DMS 273 treated with DMSO at 0.1 percent for 48 hours (cell line): ENCODE measurements around the gene ITPKB.

Experiments
- DNase-seq: peaks from one replicate; lab custom pipeline; 2025; lab: John Stamatoyannopoulos, UW

ITPKB gene

DNA sequence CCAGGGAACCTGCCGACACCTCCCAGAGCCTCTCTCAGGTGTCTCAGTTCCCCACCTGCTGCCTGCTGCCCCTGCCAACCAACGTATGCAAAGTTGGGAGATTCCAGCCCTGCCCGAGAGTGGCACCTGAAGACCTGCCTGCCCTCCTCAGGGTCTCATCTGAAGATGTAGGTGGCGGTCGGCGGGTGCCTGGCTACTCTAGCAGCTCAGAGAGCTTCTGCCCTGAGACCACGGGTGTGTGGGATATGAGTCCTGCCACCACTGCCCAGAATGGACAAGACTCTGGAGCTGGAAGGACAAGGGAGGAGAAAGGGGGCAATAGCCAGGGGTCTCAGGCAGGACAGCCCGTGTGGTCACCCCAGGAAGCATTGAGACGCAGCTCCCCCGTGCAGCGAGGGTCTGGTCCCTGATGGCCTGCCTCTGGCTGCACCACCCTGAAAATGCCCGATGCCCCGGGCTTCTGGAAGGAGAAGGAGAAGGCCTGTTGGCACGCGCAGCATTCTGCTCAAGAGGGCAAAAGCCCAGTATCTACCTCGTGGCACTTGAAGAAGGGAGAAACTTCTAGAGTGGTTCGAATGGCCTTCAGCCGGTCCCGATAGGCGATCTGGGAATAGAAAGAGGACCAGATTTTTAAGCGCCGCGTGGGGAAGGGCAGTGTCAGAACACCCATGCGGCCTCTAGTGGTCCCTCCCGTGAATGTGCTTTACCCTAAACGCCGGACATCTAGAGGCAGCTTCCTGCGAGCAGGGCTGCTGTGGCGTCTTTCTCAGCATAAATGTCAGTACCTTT is 101.7 kb downstream of the ITPKB start:
- DNase-seq = no peak

DNA sequence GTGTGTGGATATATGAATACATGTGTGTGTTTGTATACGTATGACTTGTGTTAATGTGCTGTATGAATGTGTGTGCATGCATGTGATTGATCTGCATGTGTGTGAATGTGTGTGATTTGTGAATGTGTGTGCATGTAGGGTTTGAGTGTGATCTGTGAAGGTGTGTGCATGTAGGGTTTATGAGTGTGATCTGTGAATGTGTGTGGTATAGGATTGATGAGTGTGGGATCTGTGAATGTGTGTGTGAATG is 102.3 kb downstream of the ITPKB start:
- no peak for DNase-seq

DNA sequence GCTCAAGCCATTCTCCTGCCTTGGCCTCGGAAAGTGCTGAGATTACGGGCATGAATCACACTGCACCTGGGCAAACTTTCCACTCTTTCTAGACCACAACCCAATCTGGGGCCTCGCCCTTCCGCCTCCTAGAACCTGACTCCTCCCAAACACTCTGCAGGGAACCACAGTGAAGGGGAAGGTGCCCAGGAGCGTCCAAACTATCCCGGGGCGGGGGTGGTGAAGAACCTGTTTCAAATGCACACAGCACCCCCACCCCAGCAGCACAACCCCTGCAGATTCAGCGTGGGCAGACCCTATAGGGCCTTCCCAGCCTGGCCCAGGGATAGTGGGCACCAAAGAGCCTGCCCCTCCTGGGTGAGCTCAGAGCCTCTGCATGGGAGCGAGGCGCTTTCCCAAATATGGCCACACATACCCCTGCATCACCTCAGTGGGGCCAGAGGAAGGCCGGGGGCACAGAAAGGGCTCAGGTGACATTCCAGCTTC is 103.6 kb downstream of the ITPKB start:
- DNase-seq = no peak

DNA sequence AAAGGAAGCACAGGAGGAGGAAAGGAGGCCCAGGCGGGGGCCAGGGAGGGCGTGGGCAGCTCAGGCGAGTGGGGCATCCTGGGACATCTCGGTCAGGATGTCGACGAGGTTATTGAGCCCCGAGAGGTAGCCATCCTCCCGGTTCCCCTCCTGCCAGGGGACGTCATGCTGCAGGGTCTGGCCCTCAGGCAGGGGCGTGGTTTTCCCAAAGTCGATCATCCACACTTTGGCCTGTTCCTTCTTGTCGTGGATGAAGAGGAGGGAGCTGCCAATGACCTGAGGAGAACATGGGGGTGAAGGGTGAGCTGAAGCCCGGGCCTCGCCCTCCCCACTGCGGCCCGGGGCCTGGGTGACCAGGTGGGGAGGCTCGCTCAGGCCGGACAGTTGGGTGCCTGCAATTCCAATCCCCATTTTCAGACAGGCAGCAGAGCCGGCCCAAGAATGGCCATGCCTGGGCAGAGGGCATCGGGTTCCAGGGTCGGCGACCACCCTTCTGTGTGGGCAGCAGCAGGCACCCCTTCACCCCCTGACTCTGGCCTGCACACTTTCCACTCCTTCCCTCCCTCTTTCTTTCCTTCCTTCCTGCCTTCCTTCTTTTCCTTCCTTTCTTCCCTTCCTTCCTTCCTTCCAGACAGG is 104.4 kb downstream of the ITPKB start:
- DNase-seq = no peak

DNA sequence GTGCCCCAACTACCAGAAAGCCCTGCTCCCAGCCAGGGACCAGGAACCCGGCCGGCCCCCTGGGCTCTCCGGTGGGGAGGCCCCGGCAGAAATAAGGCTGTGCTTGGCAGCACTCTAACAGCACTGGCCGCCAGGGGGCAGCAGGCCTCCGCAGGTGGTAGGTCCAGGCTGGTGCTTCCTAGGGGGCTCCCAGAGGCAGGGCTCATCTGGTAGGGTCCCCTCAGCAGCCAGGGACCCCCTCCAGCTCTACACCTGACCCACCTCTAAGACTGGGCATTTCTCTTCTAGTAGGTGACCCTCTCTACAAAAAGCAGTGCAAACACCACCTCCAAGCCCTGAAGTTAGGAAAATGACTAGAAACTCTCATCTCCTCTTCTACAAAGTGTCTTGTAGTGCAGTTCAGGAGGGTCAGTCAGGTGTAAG is 104.9 kb downstream of the ITPKB start:
- no peak for DNase-seq

DNA sequence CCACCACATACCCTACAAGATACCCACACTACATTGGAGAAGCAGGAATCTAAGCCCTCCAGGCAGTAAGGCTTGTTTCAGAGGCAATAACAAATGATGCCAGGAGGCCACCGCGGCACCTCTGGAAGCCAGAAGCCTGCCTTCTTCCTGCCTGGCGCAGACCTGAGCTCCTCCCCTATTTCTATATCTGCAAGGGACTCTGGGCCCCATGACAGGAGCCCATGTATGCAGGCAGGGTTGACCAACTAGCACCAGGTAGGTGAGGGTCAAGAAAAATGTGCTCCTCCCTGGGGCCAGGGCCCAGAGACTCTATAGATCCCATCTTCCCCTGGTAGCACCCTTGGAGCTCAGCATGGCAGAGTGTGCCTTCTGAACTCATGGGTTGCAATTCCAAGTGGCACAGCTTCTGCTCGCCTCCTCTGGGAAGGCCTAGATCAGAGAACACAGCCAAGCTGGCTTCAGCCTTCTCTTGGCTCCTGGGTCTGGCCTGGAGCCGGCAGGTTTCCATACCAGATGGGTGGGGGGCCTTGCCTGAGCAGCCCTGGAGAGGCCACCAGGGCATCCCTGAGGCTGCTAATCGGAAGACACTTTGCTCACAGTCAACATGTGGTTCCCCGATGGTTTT is 105.4 kb downstream of the ITPKB start:
- no peak for DNase-seq

DNA sequence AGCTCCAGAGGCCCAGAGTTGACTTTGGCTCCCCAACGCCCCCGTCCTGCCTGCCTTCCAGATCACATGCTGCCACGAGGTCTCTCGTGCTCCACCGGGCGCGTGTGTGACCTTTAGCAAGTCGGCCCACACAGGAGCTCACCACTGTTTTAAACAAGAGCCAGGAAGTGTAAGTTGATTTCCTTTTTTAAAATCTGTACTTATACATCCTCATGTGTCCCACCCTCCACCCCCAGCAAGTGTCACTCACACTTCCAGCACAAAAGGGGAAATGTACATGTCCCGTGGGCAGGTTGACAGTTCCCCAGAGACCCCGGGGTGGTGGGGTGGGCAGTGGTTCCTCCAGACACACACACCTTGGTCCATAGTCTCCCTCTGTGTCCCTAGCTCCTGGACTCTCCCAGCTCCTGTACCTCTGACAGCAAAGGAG is 106.1 kb downstream of the ITPKB start:
- DNase-seq = no peak

DNA sequence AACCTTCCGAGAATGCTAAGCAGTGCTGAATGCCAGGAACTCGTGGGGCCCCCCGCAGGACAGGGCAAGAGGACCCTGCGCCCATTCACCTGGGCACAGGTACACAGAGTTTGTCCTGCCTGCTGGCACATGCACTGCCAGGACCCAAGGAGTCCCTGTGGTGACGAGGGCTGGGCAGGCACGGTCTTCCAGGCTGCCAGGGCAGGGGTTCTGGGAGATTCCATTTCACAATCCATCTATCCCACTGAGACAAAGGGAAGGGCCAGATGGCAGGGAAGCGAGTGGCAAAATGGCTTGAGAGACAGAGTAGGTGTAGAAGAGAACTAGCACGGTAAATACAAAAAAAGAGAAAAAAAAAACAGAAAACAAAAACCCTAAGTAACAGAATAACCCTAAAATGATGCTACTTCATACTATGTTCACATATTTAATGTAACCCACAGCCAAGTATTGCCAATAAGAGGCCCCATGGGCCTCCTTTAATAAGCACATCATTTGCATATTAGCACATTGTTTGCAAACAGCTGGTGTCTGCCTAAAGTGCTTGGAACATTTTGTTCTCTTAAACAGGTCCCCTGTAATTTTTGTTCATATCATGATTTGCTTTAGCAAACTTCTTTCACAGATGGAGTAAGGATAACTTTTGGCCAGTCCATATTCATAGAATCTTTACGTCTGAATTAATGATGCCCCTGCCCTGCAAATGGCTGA is 106.8 kb downstream of the ITPKB start:
- DNase-seq = no peak

DNA sequence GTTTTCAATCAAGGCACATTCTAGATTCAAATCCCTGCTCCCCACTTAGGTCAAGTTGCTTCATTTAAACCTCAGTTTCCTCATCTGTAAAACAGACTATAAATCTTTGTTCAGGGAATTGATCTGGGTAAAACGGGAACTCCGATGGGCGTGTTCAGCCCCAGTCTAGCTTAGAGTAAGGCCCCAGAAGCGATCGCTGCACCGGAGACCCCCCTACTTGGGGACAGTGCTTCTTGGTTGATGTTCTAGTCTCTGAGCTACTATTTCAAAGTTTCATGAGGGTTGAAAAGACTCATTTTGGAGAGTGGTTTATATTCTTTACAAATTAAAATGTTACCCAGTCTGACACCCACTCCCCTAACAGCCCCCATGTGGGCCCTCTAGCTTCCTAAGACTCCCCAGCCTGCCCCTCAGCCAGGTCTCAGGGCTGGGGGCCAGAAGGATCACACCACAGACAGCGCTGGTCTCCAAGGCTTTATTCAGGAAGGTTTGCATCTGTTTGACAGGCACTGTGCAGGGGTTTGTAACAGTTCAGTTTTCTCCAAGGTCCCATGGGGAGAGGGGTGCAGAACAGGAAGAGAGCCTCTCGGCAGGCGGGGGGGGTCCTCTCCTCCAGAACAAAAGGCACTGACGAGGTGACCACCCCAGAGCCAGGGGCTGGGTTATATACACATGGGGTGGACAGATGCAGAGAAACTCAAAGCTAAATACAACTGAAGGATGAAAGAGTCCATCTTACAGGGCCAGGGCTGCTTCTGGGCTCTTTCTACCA is 107.7 kb downstream of the ITPKB start:
- no peak for DNase-seq

DNA sequence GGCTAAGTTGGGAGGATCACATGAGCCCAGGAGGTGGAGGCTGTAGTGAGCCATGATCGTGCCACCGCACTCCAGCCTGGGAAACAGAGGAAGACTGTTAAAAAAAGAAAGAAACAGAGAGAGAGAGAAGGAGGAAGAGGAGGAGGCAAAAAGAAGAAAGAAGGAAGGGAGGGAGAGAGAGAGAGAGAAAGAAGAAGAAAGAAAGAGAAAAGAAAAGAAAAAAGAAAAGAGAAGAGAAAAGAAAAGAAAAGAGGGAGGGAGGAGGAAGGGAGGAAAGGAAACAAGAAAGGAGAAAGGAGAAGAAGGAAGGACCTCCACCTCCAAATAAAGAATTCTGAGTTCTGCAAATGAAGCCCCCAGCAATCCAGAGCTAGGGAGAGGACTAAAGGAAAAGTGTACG is 108.5 kb downstream of the ITPKB start:
- DNase-seq = no peak

DNA sequence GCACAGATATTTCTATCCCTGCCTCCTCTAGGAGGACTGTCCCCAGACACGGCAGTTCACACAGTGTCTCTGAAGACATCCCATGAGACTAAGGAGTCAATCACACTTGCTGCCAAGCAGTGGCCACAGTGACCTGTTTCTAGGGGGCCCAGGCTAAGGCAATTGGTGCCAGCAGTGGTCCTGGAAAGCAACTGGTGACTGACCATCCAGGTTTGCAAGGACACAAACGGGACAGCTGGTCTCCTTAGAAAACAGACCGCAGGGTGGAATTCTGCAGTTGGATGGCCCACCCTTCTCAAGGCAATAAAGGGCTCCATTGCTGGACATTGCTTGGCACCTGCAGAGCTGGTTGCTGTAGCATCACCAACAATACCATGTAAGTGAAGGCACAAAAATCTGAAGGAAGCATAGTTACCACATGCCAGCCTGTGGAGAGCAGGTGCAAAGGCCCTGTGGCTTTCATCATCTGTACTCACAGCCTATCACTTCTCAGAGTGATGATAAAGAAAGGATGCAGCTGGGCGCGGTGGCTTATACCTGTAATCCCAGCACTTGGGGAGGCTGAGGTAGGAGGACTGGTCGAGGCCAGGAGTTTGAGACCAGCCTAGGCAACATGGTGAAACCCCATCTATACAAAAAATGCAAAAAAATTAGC is 109.1 kb downstream of the ITPKB start:
- no peak for DNase-seq

DNA sequence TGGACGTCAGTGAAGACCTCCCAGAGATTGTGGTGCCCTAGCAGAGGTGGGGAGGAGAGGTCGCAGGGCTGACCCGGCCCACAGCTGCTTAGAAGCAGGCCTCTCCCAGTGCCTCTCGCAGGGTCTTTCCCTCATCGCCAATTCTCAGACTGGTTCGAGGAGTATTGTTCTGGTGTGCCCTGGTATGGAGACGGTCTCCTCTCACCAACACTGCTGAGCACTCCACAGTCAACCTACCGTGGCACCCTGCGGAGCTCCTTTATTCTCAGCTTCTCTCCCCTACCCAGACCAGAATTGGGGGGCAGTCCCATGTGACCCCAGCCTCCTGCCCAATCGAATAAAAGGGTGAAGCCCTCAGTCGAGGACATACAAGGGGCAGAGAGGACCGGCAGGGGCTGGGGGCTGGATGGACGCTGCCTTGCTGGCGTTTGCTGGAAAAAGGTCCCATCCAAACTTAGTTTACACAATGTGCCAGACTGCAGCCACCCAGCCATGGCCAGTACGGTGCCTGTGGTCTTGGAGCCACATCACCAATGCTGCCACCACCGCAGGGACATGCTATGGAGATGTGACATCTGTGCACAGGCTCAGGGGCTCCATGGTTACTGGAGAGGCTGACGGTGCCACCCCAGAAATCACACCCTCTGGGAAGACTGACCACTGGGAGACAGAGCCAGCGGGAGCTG is 109.7 kb downstream of the ITPKB start:
- DNase-seq = no peak

DNA sequence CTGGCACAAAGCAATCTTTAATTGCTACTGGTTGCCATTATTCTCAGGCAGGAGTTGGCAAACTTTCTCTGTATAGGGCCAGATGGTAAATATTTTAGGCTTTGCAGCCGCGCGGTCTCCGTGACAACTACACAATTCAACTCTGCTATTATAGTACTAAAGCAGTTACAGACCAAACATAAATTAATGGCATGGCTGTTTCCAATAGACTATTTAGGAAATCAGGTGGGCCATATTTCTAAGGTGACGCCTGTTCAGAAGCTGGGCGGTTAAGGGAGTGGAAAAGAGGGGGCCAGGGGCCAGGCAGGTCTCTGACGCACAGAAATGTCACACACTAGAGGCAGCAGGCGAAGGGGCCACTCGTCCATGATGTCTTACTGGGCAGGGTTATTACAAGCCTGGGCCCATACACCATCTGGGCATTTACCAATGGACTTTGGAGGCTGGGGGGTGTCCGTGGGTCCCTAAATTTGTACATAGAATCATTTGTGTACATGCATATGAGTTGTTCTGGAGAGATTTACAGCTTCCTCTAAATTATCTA is 110.4 kb downstream of the ITPKB start:
- peak; percentile 48 for DNase-seq

DNA sequence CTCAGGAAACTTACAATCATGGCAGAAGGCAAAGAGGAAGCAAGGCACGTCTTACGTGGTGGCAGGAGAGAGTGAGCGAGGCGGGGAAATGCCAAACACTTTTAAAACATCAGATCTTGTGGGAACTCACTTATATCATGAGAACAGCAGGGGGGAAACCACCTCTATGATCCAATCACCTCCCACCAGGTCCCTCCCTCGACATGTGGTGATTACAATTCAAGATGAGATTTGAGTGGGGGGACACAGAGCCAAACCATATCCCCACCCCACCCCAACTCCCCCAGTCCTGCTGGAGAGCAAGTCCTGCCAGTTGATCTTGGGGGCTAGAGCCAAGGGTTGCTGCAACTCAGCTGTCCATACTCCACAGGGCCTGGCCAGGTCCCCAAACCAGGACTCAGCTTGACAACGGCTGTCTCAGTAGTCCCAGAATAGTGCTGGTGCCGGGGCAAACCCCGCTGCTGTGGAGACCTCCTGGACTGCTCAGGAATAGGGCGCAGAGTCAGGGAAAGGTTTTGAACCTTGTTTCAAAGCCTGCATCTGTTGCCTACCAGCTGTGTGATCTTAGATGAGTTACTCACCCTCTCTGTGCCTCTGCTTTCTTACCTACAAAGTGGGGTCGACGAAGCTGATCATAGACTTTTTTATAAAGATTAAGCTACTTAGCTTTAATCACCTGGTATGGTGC is 111.0 kb downstream of the ITPKB start:
- DNase-seq = no peak

DNA sequence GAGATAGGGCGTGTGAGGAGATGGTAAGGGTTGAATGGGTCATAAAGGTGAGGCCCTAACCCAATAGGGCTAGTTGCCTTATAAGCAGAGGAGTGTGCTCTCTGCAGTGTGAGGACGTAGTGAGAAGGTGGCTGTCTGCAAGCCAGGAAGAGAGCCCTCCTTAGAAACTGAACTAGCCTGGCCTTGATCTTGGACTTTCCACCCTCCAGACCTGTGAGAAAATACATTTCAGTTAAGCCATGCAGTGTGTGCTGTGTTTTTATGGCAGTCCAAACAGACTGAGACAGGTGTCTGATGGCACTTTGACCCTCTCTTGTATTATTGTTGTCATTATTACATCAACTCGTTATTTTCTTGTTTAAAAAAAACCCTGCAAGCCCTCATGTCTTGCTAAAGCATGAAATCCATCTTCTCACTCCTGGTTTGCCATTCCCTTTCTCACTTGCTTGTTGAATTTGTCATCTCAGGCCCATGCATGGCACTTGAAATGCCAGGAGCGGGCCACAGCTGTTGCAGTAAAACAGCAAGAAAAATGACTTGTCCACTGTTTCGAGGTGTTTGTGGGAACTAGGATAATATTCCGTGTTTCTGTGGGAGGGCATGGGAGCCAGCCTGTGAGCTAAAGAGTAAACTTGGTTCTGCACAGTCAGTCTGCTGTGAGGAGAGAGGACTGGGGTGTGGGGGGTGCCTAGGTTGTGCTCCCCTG is 111.9 kb downstream of the ITPKB start:
- DNase-seq = no peak

DNA sequence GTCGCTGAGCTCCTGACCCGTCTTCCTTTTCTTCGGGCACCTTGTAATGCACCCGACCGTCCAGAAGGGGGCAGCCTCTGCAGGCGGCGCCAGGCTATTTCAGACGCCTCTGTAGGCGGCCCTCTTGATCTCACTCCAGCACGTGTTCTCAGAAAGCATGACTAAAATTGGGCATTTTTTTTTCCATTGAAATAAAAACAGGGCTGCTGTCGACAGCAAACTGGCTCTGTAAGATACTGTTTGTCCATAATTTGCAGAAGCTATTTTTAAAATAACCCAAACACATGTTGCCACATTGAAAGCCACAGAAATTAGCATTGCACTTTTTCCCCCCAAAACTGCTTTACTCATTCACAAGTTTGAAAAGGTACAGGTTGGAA is 112.5 kb downstream of the ITPKB start:
- DNase-seq = peak; percentile 27

DNA sequence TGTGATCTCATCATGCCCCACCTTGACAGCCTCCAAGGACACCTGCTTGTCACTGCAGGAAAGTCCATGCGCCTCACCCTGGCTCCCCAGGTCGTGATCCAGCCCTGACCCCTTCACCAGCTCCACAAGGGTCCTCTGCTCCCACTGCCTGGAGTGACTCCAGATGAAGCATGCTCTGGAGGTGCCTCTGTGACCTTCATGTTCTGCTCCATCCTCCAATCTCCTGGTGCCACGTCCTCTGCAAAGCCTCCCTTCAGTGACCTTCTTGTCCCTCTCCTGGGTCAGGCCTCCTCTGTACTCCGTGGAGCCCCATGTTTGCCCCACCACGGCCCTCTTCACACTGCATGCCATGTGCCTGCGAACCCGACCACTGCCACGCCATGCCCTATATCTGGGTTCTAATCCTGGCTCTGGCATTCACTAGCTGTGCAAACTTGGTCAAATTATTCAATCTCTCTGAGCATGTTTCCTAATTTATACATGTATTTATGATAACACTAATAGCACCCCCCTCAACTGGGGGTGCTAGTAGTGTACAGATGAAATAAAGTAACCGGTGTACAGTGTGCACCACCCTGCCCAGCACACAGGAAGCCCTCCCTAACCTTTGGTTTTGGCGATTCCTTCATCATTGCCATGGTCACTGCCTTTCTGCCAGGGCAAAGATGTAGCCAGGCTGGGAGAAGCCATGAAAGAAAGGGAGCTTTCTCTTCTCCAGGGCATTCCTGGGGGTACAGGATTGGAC is 113.1 kb downstream of the ITPKB start:
- no peak for DNase-seq

DNA sequence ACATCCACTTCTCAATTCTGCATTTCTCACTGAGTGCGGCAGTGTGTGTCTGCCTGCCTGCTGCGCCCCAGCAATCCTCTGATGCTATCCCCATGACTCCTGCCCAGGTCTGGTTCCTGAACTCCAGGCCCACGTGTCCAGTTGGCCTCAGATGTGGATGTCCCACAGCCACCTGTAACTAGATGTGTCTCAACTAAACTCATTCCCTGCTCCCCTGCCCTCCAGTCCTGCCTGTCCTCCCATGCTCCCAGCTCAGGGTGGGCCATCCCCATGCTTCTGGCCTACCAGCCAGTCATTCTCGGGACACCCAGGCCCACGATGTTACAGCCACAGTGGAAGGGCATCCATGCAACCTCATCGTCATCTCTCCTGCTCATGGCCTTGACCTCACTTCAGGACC is 113.8 kb downstream of the ITPKB start:
- DNase-seq = no peak

DNA sequence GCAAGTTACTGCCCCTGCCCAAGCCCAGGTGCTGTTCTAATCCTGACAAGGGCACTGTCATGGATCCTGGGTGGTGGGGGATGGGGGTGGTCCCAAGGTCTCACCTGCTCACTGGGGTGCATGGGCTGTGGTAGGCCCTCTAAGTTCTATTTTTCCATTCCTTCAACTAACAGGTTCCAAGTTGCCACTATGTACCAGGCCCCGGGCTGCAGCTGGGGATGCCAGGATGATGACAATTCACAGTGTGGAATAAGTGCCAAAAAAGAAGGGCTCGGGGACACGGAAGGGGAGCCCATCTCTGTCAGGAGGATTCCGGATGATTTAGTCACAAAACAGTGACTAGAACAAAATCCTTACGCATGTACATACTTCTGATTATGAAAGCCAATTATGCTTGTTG is 114.6 kb downstream of the ITPKB start:
- DNase-seq = no peak
